Measurements from ENCODE around the gene ROGDI.

ROGDI gene

GRCh38 chr16:4826526-4826925 is 24.1 kb upstream of the ROGDI start:
- Histone ChIP-seq H3K36me3 (replicated peaks in 1 of 2; ENCODE audit: control insufficient read depth in 2 of 2, insufficient read depth in 2 of 2, low read length in 2 of 2) (peaks cover 55 to 92% of the 10 kb centered on the region in 2 donors), H3K18ac (ENCODE audit: low read length) (no peak overlapping the region)

DNA sequence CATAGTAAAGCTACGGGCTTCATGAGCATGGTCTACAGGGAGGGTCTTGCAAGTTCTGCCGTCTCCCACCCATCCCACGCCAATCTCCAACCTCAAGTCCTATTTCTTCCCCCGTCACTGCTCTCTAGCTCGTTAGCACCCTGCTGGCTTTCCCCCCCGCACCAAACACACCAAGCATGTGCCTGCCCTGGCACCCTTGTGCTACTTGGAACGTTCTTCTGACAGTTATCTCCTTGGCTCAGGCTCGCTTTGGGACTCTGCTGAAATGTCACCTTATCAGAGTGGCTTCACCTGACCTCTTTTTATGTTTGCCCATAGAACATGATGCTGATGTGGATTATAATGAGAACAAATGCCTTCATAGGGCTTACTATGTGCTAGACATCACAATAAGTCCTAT is 22.8 kb upstream of the ROGDI start:
- no peaks in the 10 kb centered on the region for H3K4me1 ChIP-seq (ENCODE audit: control insufficient read depth in 2 of 2, insufficient read depth in 1 of 2, low read depth in 1 of 2, low read length in 2 of 2)
- no peak overlapping the region for H2BK5ac ChIP-seq (ENCODE audit: low read length)
- peaks cover 50 to 92% of the 10 kb centered on the region in 2 donors for H3K36me3 ChIP-seq (replicated peaks in 1 of 2; ENCODE audit: control insufficient read depth in 2 of 2, insufficient read depth in 2 of 2, low read length in 2 of 2)
- no CpG with 5 or more reads among the region's 8 CpGs for WGBS, 2 donors (ENCODE audit: extremely low coverage in 2 of 2, insufficient read length in 2 of 2, insufficient replicate concordance in 1 of 2)
- no peak overlapping the region for H2BK12ac ChIP-seq (ENCODE audit: low read length)
- H3K79me1 ChIP-seq (ENCODE audit: low read depth, low read length) = no peaks in the 10 kb centered on the region
- no peaks in the 10 kb centered on the region for H3K27me3 ChIP-seq (ENCODE audit: control insufficient read depth in 3 of 3, insufficient read depth in 3 of 3, low read depth in 1 of 3, low read length in 3 of 3)
- H3K4me3 ChIP-seq (ENCODE audit: low read length in 2 of 2) = no peak overlapping the region
- H3K27ac ChIP-seq (replicated peaks; ENCODE audit: low read length) = no peak overlapping the region
- no peak overlapping the region for H2BK120ac ChIP-seq (ENCODE audit: low read depth, low read length)
- no peak overlapping the region for H3K18ac ChIP-seq (ENCODE audit: low read length)
- no peak overlapping the region for H4K91ac ChIP-seq (ENCODE audit: low read depth, low read length, poor library complexity)
- H3K9me3 ChIP-seq (replicated peaks in 1 of 2; ENCODE audit: control insufficient read depth in 2 of 2, insufficient read depth in 1 of 2, low read depth in 1 of 2, low read length in 2 of 2) = no peaks in the 10 kb centered on the region
- no peak overlapping the region for H2AFZ ChIP-seq (ENCODE audit: low read length)
- no peak overlapping the region for H3K23ac ChIP-seq (ENCODE audit: low read depth, low read length, poor library complexity)
- no peak overlapping the region for H4K8ac ChIP-seq (ENCODE audit: low read depth, low read length)
- H3K4me2 ChIP-seq (ENCODE audit: insufficient read depth, low read length, poor library complexity, severe bottlenecking) = no peak overlapping the region
- DNase-seq (ENCODE audit: low spot score) = no peak
- no peak overlapping the region for H3K14ac ChIP-seq (ENCODE audit: low read length)
- no peak overlapping the region for H3K4ac ChIP-seq (ENCODE audit: low read length)
- H2AK5ac ChIP-seq (ENCODE audit: low read depth, low read length) = no peak overlapping the region
- no peak overlapping the region for H2BK15ac ChIP-seq (ENCODE audit: low read length)
- no peak overlapping the region for H3K9ac ChIP-seq (ENCODE audit: low read depth, low read length, poor library complexity)

More at GRCh38 chr16:4826526-4826925, 24.1 kb upstream of the ROGDI start:
- H3K79me1 ChIP-seq (ENCODE audit: low read depth, low read length) = no peaks in the 10 kb centered on the region
- no peak overlapping the region for H3K27ac ChIP-seq (replicated peaks; ENCODE audit: low read length)
- H2AK5ac ChIP-seq (ENCODE audit: low read depth, low read length) = no peak overlapping the region
- no peaks in the 10 kb centered on the region for H3K4me1 ChIP-seq (ENCODE audit: control insufficient read depth in 2 of 2, insufficient read depth in 1 of 2, low read depth in 1 of 2, low read length in 2 of 2)
- H3K4me2 ChIP-seq (ENCODE audit: insufficient read depth, low read length, poor library complexity, severe bottlenecking) = no peak overlapping the region
- no peak for DNase-seq (ENCODE audit: low spot score)
- H3K27me3 ChIP-seq (ENCODE audit: control insufficient read depth in 3 of 3, insufficient read depth in 3 of 3, low read depth in 1 of 3, low read length in 3 of 3) = no peaks in the 10 kb centered on the region
- H2BK120ac ChIP-seq (ENCODE audit: low read depth, low read length) = no peak overlapping the region
- no peak overlapping the region for H4K91ac ChIP-seq (ENCODE audit: low read depth, low read length, poor library complexity)
- no peak overlapping the region for H2AFZ ChIP-seq (ENCODE audit: low read length)
- H3K14ac ChIP-seq (ENCODE audit: low read length) = no peak overlapping the region
- H3K4ac ChIP-seq (ENCODE audit: low read length) = no peak overlapping the region
- WGBS, 2 donors (ENCODE audit: extremely low coverage in 2 of 2, insufficient read length in 2 of 2, insufficient replicate concordance in 1 of 2) = no CpG with 5 or more reads among the region's 4 CpGs
- H4K8ac ChIP-seq (ENCODE audit: low read depth, low read length) = no peak overlapping the region
- H3K9me3 ChIP-seq (replicated peaks in 1 of 2; ENCODE audit: control insufficient read depth in 2 of 2, insufficient read depth in 1 of 2, low read depth in 1 of 2, low read length in 2 of 2) = peaks cover 0 to 1% of the 10 kb centered on the region in 2 donors
- no peak overlapping the region for H3K23ac ChIP-seq (ENCODE audit: low read depth, low read length, poor library complexity)
- no peak overlapping the region for H3K4me3 ChIP-seq (ENCODE audit: low read length in 2 of 2)
- H2BK5ac ChIP-seq (ENCODE audit: low read length) = no peak overlapping the region
- H3K9ac ChIP-seq (ENCODE audit: low read depth, low read length, poor library complexity) = no peak overlapping the region
- H2BK15ac ChIP-seq (ENCODE audit: low read length) = no peak overlapping the region
- no peak overlapping the region for H2BK12ac ChIP-seq (ENCODE audit: low read length)

- no CpG with 5 or more reads among the region's 6 CpGs for WGBS, 2 donors (ENCODE audit: extremely low coverage in 2 of 2, insufficient read length in 2 of 2, insufficient replicate concordance in 1 of 2)
- Histone ChIP-seq H2AFZ (ENCODE audit: low read length) (no peak overlapping the region), H3K4ac (ENCODE audit: low read length) (no peak overlapping the region), H3K18ac (ENCODE audit: low read length) (no peak overlapping the region), H3K9ac (ENCODE audit: low read depth, low read length, poor library complexity) (no peak overlapping the region), H3K9me3 (replicated peaks in 1 of 2; ENCODE audit: control insufficient read depth in 2 of 2, insufficient read depth in 1 of 2, low read depth in 1 of 2, low read length in 2 of 2) (no peaks in the 10 kb centered on the region), H2BK120ac (ENCODE audit: low read depth, low read length) (no peak overlapping the region), H2BK15ac (ENCODE audit: low read length) (no peak overlapping the region), H3K23ac (ENCODE audit: low read depth, low read length, poor library complexity) (no peak overlapping the region), H3K14ac (ENCODE audit: low read length) (no peak overlapping the region), H3K4me1 (ENCODE audit: control insufficient read depth in 2 of 2, insufficient read depth in 1 of 2, low read depth in 1 of 2, low read length in 2 of 2) (no peaks in the 10 kb centered on the region), H3K27ac (replicated peaks; ENCODE audit: low read length) (no peak overlapping the region), H3K27me3 (ENCODE audit: control insufficient read depth in 3 of 3, insufficient read depth in 3 of 3, low read depth in 1 of 3, low read length in 3 of 3) (no peaks in the 10 kb centered on the region), H2BK5ac (ENCODE audit: low read length) (no peak overlapping the region), H3K36me3 (replicated peaks in 1 of 2; ENCODE audit: control insufficient read depth in 2 of 2, insufficient read depth in 2 of 2, low read length in 2 of 2) (peaks cover 47 to 88% of the 10 kb centered on the region in 2 donors), H4K8ac (ENCODE audit: low read depth, low read length) (no peak overlapping the region), H3K4me2 (ENCODE audit: insufficient read depth, low read length, poor library complexity, severe bottlenecking) (no peak overlapping the region), H3K79me1 (ENCODE audit: low read depth, low read length) (peaks cover 2% of the 10 kb centered on the region), H3K4me3 (ENCODE audit: low read length in 2 of 2) (no peak overlapping the region), H2BK12ac (ENCODE audit: low read length) (no peak overlapping the region), H2AK5ac (ENCODE audit: low read depth, low read length) (no peak overlapping the region), H4K91ac (ENCODE audit: low read depth, low read length, poor library complexity) (no peak overlapping the region)
- no peak for DNase-seq (ENCODE audit: low spot score)
These were observed 18.2 kb upstream of the ROGDI start for GRCh38 chr16:4820652-4821051.

DNA sequence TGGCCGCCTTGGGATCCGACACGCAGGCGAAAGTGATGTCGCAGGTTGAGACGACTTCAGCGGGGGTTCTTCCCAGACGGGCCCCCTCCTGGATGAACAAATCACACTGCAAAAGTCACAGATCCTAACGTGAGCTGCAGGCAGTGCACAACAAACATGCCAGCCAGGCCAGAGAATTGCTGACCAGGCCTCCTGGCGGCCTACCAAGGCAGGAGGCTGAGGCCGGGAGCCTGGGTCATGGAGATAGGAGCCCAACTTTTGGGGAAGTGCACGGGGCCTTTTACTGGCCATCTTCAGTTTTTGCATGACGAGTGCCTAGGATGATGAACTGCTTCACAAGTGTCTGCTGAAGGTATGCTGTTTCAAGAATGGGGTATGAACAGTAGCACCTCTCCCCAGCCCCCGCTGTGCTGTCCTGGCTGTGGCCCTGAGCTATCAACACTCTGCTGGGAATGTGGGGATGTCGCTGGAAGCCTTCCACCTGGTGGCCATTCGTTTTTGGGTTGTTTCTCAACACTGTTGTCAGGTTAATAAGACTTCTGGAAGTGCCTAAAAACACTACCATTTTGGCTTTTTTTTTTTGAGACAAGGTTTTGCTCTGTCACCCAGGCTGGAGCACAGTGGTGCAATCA is 12.2 kb upstream of the ROGDI start:
- H3K9me3 ChIP-seq (replicated peaks in 1 of 2; ENCODE audit: control insufficient read depth in 2 of 2, insufficient read depth in 1 of 2, low read depth in 1 of 2, low read length in 2 of 2) = peaks cover 0 to 2% of the 10 kb centered on the region in 2 donors
- H2BK12ac ChIP-seq (ENCODE audit: low read length) = no peak overlapping the region
- H3K79me1 ChIP-seq (ENCODE audit: low read depth, low read length) = peaks cover 2% of the 10 kb centered on the region
- H3K27me3 ChIP-seq (ENCODE audit: control insufficient read depth in 3 of 3, insufficient read depth in 3 of 3, low read depth in 1 of 3, low read length in 3 of 3) = no peaks in the 10 kb centered on the region
- WGBS, 2 donors (ENCODE audit: extremely low coverage in 2 of 2, insufficient read length in 2 of 2, insufficient replicate concordance in 1 of 2) = no CpG with 5 or more reads among the region's 16 CpGs
- no peaks in the 10 kb centered on the region for H3K4me1 ChIP-seq (ENCODE audit: control insufficient read depth in 2 of 2, insufficient read depth in 1 of 2, low read depth in 1 of 2, low read length in 2 of 2)
- no peak overlapping the region for H2AK5ac ChIP-seq (ENCODE audit: low read depth, low read length)
- H4K91ac ChIP-seq (ENCODE audit: low read depth, low read length, poor library complexity) = no peak overlapping the region
- H3K4ac ChIP-seq (ENCODE audit: low read length) = no peak overlapping the region
- no peak overlapping the region for H3K4me2 ChIP-seq (ENCODE audit: insufficient read depth, low read length, poor library complexity, severe bottlenecking)
- H2AFZ ChIP-seq (ENCODE audit: low read length) = no peak overlapping the region
- H2BK15ac ChIP-seq (ENCODE audit: low read length) = no peak overlapping the region
- no peak overlapping the region for H3K23ac ChIP-seq (ENCODE audit: low read depth, low read length, poor library complexity)
- H3K9ac ChIP-seq (ENCODE audit: low read depth, low read length, poor library complexity) = no peak overlapping the region
- peak overlapping the region in 1 of 2 donors; percentile 50 for H3K4me3 ChIP-seq (ENCODE audit: low read length in 2 of 2)
- H3K14ac ChIP-seq (ENCODE audit: low read length) = no peak overlapping the region
- no peak overlapping the region for H2BK5ac ChIP-seq (ENCODE audit: low read length)
- no peak overlapping the region for H3K18ac ChIP-seq (ENCODE audit: low read length)
- H3K36me3 ChIP-seq (replicated peaks in 1 of 2; ENCODE audit: control insufficient read depth in 2 of 2, insufficient read depth in 2 of 2, low read length in 2 of 2) = peaks cover 49 to 83% of the 10 kb centered on the region in 2 donors
- H4K8ac ChIP-seq (ENCODE audit: low read depth, low read length) = no peak overlapping the region
- no peak for DNase-seq (ENCODE audit: low spot score)
- H2BK120ac ChIP-seq (ENCODE audit: low read depth, low read length) = no peak overlapping the region
- no peak overlapping the region for H3K27ac ChIP-seq (replicated peaks; ENCODE audit: low read length)
